Measurements from ENCODE around the gene TBC1D22A. TPM values are rescaled to one million over a fixed set of nuclear protein-coding genes. Genes with fewer than 3 reads are reported as not detected.
"Not testable (repeated sequence)": the region's sequence is repeated elsewhere in the genome, so short reads cannot be mapped to it uniquely, and the experiment has no call there.

TBC1D22A gene
- total RNA-seq, 2 donors from 2014 or later, result 52.4 to 108 TPM

GRCh38 chr22:47163856-47164513 lies 401.5 kb downstream of the TBC1D22A start:
- no peaks in the 10 kb centered on the region for H3K9me3 Mint-ChIP-seq
- H3K27me3 Mint-ChIP-seq, result no peaks in the 10 kb centered on the region

GRCh38 chr22:47164514-47165337 lies 402.3 kb downstream of the TBC1D22A start:
- no peaks in the 10 kb centered on the region for H3K27me3 Mint-ChIP-seq
- H3K36me3 Mint-ChIP-seq (ENCODE audit: low read depth), result peaks cover 55% of the 10 kb centered on the region
- no peak overlapping the region for H3K27ac Mint-ChIP-seq
- H3K4me3 Mint-ChIP-seq, result no peak overlapping the region
- no peaks in the 10 kb centered on the region for H3K9me3 Mint-ChIP-seq
- no peak for ATAC-seq (replicated peaks)
- no peaks in the 10 kb centered on the region for H3K4me1 Mint-ChIP-seq

More at GRCh38 chr22:47163856-47164513, 401.5 kb downstream of the TBC1D22A start:
- Mint-ChIP-seq H3K36me3 (ENCODE audit: low read depth) (peaks cover 49% of the 10 kb centered on the region), H3K27ac (no peak overlapping the region), H3K4me1 (no peaks in the 10 kb centered on the region), H3K4me3 (no peak overlapping the region)
- no peak for ATAC-seq (replicated peaks)

- H3K4me3 Mint-ChIP-seq, result no peak overlapping the region
- no peaks in the 10 kb centered on the region for H3K9me3 Mint-ChIP-seq
- no peaks in the 10 kb centered on the region for H3K4me1 Mint-ChIP-seq
- no peaks in the 10 kb centered on the region for H3K27me3 Mint-ChIP-seq
- H3K36me3 Mint-ChIP-seq (ENCODE audit: low read depth), result peaks cover 63% of the 10 kb centered on the region
- ATAC-seq (replicated peaks), result no peak
- H3K27ac Mint-ChIP-seq, result no peak overlapping the region
Measured at GRCh38 chr22:47165338-47166032, 403.0 kb downstream of the TBC1D22A start.

- Mint-ChIP-seq H3K36me3 (ENCODE audit: low read depth) (peaks cover 63% of the 10 kb centered on the region), H3K27me3 (no peaks in the 10 kb centered on the region), H3K27ac (no peak overlapping the region), H3K4me1 (no peaks in the 10 kb centered on the region), H3K4me3 (no peak overlapping the region), H3K9me3 (no peaks in the 10 kb centered on the region)
- ATAC-seq (replicated peaks), result no peak
Measured at GRCh38 chr22:47166033-47166404, 403.6 kb downstream of the TBC1D22A start.

GRCh38 chr22:47166446-47167016 lies 404.1 kb downstream of the TBC1D22A start:
- peaks cover 63% of the 10 kb centered on the region for H3K36me3 Mint-ChIP-seq (ENCODE audit: low read depth)
- H3K4me3 Mint-ChIP-seq, result no peak overlapping the region
- no peaks in the 10 kb centered on the region for H3K9me3 Mint-ChIP-seq
- no peak overlapping the region for H3K27ac Mint-ChIP-seq
- H3K4me1 Mint-ChIP-seq, result no peaks in the 10 kb centered on the region
- ATAC-seq (replicated peaks), result no peak
- no peaks in the 10 kb centered on the region for H3K27me3 Mint-ChIP-seq

- ATAC-seq (replicated peaks), result no peak
- H3K27me3 Mint-ChIP-seq, result no peaks in the 10 kb centered on the region
- H3K36me3 Mint-ChIP-seq (ENCODE audit: low read depth), result peaks cover 64% of the 10 kb centered on the region
- no peaks in the 10 kb centered on the region for H3K9me3 Mint-ChIP-seq
- H3K27ac Mint-ChIP-seq, result no peak overlapping the region
- no peak overlapping the region for H3K4me3 Mint-ChIP-seq
- H3K4me1 Mint-ChIP-seq, result no peaks in the 10 kb centered on the region
Measured at GRCh38 chr22:47167056-47167455, 404.6 kb downstream of the TBC1D22A start.

- not testable (repeated sequence) for ATAC-seq (replicated peaks); H3K4me3 Mint-ChIP-seq; H3K27ac Mint-ChIP-seq; H3K4me1 Mint-ChIP-seq; H3K27me3 Mint-ChIP-seq; H3K9me3 Mint-ChIP-seq
- peaks cover 65% of the 10 kb centered on the region for H3K36me3 Mint-ChIP-seq (ENCODE audit: low read depth)
Measured at GRCh38 chr22:47167921-47168320, 405.5 kb downstream of the TBC1D22A start.

GRCh38 chr22:47168441-47168840 lies 406.0 kb downstream of the TBC1D22A start:
- H3K27ac Mint-ChIP-seq, result no peak overlapping the region
- H3K36me3 Mint-ChIP-seq (ENCODE audit: low read depth), result peaks cover 65% of the 10 kb centered on the region
- no peak overlapping the region for H3K4me3 Mint-ChIP-seq
- no peaks in the 10 kb centered on the region for H3K27me3 Mint-ChIP-seq
- no peaks in the 10 kb centered on the region for H3K4me1 Mint-ChIP-seq
- no peak for ATAC-seq (replicated peaks)
- no peaks in the 10 kb centered on the region for H3K9me3 Mint-ChIP-seq

GRCh38 chr22:47168900-47169800 lies 406.7 kb downstream of the TBC1D22A start:
- ATAC-seq (replicated peaks), result no peak

GRCh38 chr22:47169801-47170140 lies 407.3 kb downstream of the TBC1D22A start:
- peaks cover 67% of the 10 kb centered on the region for H3K36me3 Mint-ChIP-seq (ENCODE audit: low read depth)
- H3K27ac Mint-ChIP-seq, result peak overlapping the region; percentile 6
- ATAC-seq (replicated peaks), result no peak
- no peaks in the 10 kb centered on the region for H3K4me1 Mint-ChIP-seq
- no peaks in the 10 kb centered on the region for H3K9me3 Mint-ChIP-seq
- no peaks in the 10 kb centered on the region for H3K27me3 Mint-ChIP-seq
- no peak overlapping the region for H3K4me3 Mint-ChIP-seq

More at GRCh38 chr22:47168900-47169800, 406.7 kb downstream of the TBC1D22A start:
- no peaks in the 10 kb centered on the region for H3K27me3 Mint-ChIP-seq
- peaks cover 71% of the 10 kb centered on the region for H3K36me3 Mint-ChIP-seq (ENCODE audit: low read depth)
- no peaks in the 10 kb centered on the region for H3K9me3 Mint-ChIP-seq
- no peak overlapping the region for H3K4me3 Mint-ChIP-seq
- H3K27ac Mint-ChIP-seq, result no peak overlapping the region
- no peaks in the 10 kb centered on the region for H3K4me1 Mint-ChIP-seq

- not testable (repeated sequence) for H3K9me3 Mint-ChIP-seq; ATAC-seq (replicated peaks); H3K4me3 Mint-ChIP-seq; H3K4me1 Mint-ChIP-seq; H3K27me3 Mint-ChIP-seq
- Mint-ChIP-seq H3K36me3 (ENCODE audit: low read depth) (peaks cover 66% of the 10 kb centered on the region), H3K27ac (peak overlapping the region; percentile 6)
Measured at GRCh38 chr22:47170511-47171440, 408.3 kb downstream of the TBC1D22A start.

GRCh38 chr22:47171441-47172221 lies 409.2 kb downstream of the TBC1D22A start:
- peaks cover 57% of the 10 kb centered on the region for H3K36me3 Mint-ChIP-seq (ENCODE audit: low read depth)
- no peak overlapping the region for H3K4me3 Mint-ChIP-seq
- ATAC-seq (replicated peaks), result no peak
- H3K9me3 Mint-ChIP-seq, result no peaks in the 10 kb centered on the region
- H3K27me3 Mint-ChIP-seq, result no peaks in the 10 kb centered on the region
- H3K4me1 Mint-ChIP-seq, result no peaks in the 10 kb centered on the region
- no peak overlapping the region for H3K27ac Mint-ChIP-seq
